AG20443 (cell line): Measurements from ENCODE around the gene TMEM106A.
"Not testable (repeated sequence)": the region's sequence is repeated elsewhere in the genome, so short reads cannot be mapped to it uniquely, and the experiment has no call there.

Source experiments
- DNase-seq: peaks from one replicate; pipeline ENCODE4 v3.0.0; 2012; ENCODE audit warnings: low spot score, mixed read lengths

TMEM106A gene

GRCh38 chr17:43215341-43215740 is 3.7 kb downstream of the TMEM106A start:
- DNase-seq = no peak

- DNase-seq = no peak
These were observed 4.7 kb downstream of the TMEM106A start for GRCh38 chr17:43216369-43216761.

- no peak for DNase-seq
These were observed 5.3 kb downstream of the TMEM106A start for GRCh38 chr17:43216762-43217613.

DNA sequence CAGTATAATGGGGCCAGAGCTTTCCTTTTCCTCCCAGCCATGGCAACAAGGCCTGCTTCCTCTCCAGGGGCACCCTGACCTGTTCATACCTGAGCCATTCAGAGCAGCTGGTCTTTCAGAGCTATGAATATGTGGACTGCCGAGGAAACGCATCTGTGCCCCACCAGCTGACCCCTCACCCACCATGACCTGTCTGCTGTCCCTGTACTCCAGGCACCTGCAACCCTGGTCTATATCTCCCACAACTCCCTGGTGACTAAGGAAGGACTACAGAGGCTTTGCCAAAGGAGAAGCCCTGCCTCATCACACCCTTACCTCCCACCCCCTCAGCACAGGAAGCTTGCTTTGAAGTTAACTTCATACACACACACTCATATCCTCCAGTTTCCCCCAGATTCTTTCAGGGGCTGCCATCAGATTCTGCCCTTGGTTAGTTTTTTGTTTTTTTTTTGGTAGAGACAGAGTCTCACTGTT is 6.0 kb downstream of the TMEM106A start:
- no peak for DNase-seq

- DNase-seq = no peak
These were observed 7.3 kb downstream of the TMEM106A start for GRCh38 chr17:43219001-43219400.

DNA sequence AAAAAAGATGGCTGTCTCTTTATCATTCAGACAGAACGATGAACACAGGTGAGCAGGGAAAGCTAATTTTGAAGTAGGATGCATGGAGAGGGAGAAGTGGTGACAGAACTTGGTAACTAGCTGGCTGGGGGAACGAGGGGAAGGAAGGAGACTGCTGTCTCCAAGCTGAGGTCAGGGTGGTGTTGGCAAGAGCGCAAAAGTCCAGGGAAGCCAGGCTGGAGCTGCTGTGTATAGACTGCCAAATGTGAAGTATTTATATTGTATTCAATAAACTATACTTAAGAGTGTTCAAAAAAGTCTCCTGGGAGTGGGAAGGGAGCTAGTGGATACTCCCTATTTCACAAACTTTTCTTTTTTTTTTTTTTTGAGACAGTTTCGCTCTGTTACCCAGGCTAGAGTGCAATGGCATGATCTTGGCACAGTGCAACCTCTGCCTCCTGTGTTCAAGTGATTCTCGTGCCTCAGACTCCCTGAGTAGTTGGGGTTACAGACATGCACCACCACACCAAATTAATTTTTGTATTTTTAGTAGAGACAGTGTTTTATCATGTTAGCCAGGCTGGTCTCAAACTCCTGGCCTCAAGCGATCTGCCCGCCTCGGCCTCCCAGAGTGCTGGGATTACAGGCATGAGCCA is 8.2 kb downstream of the TMEM106A start:
- DNase-seq = no peak

DNA sequence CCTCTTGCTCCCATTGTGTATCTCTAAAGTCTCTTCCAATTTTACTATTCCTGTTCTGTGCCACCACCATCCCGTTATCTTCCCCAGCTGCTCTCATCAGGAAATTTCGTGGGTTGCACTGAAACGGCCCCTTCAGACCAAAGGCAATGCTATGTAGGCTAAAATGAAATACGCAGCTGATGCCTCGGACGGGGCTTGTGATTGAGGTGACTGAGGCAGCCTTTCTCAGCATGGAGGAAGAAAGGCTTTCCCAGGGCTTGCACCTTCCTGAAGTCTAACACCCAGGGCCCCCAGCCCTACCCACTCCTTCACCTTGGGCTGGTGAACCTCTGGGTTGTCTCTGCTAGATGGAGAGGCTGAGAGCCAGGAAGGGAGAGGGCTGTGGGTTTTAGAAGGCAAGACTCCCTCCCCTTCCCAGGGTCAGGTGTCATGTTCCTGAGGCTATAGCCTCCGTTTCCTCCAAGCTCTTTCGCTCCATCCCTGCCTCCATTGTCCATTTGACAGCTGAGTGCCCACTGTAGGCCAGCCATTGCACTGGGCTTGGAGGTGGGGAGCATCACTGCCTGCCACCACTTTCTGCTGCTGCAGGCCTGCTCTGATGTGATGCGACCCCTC is 8.9 kb downstream of the TMEM106A start:
- no peak for DNase-seq

GRCh38 chr17:43224146-43224705 is 12.6 kb downstream of the TMEM106A start:
- DNase-seq = no peak

GRCh38 chr17:43226393-43226792 is 14.7 kb downstream of the TMEM106A start:
- no peak for DNase-seq

- DNase-seq = not testable (repeated sequence)
These were observed 16.5 kb downstream of the TMEM106A start, which contains the start of gene CCDC200 for GRCh38 chr17:43228020-43228782. TSS of gene CCDC200 (minus strand) at chr17:43228623. CDS start at chr17:43228554, 69 bp downstream.

DNA sequence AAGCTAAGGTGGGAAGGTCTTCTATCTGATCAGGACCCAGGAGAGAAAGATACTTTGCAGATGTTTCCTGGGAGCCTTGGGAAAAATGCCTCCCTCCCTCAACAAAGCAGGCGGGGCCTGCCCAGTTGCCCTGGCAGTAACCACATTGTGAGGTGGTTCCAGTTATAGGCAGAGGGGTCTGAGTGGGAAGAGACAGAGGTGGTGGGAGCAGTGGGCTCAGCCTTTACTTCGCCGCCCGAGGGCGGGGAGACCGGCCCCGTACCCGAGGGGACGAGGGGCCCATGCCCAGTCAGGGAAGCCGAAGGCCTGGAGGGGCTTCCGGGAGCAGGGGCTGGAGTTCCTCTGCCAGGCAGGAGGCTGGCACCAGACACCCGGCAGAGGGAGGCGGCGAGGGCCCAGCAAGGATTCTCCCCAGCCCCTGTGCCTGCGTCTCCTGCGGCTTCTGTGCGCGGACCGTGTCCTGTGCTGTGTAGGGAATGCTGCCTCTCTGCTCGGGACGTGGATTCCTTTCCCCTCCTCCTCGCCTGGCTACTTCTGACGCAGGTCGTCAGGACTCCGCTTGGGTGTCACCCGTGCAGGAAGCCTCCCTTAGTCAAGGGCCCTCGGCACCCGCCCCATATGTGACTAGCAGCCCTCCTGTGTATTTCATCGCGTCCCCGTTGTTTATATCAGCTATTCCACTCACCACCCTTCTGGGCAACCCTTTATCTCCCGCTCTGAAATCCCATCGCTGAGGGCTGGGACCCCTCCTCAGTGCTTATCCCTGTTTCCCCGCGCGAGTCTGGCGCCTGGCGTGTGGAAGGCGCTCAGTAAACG is 19.7 kb downstream of the TMEM106A start:
- not testable (repeated sequence) for DNase-seq

GRCh38 chr17:43232021-43232699 is 20.5 kb downstream of the TMEM106A start:
- not testable (repeated sequence) for DNase-seq

DNA sequence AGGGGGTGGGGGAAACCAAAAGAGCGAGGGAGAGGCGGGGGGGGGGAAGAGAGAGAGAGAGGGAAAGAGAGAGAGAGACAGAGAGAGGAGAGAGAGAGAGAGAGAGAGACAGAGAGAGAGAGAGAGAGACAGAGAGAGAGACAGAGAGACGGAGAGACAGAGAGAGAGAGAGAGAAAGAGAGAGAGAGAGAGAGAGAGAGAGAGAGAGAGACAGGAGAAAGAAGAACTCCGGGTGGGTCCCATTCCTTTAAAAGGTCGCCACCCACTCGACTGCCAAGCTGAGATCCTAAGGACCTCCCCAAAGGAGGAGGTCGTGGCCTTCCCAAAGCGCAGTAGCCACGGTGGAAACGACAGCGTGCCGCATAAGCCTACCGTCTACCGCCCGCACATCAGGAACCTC is 21.6 kb downstream of the TMEM106A start:
- DNase-seq = not testable (repeated sequence)

DNA sequence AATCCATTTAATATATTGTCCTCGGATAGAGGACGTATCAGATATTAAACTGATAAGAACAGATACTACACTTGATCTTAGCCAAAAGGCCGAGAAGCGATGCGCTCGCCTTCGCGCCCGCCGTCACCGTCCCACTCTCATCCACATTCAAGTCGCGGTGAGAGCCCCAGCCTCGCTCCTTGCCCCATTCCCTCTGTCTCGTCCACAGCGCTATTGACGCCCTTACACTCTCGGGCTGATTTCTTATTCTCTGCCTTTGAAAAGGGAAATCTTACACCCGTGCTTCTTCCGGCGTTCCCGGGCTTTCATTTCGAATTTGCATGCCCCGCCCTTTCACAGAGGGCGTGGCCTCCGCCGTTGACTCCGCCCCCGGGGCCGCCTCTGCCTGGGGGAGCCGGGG is 22.2 kb downstream of the TMEM106A start, which contains the start of gene RNU2-1:
RNU2-1 (minus strand) TSS at position 101 of the 400 bp plus-strand sequence.
- DNase-seq = not testable (repeated sequence)

DNA sequence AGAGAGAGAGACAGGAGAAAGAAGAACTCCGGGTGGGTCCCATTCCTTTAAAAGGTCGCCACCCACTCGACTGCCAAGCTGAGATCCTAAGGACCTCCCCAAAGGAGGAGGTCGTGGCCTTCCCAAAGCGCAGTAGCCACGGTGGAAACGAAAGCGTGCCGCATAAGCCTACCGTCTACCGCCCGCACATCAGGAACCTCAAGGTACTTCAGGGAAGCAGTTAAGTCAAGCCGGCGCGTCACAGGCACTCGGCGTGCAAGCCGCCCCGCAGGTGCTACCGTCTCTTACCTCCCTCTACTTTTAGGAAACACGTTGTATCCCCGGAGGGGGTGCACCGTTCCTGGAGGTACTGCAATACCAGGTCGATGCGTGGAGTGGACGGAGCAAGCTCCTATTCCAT is 27.9 kb downstream of the TMEM106A start:
- not testable (repeated sequence) for DNase-seq

- not testable (repeated sequence) for DNase-seq
These were observed 29.1 kb downstream of the TMEM106A start for GRCh38 chr17:43240596-43241352.

DNA sequence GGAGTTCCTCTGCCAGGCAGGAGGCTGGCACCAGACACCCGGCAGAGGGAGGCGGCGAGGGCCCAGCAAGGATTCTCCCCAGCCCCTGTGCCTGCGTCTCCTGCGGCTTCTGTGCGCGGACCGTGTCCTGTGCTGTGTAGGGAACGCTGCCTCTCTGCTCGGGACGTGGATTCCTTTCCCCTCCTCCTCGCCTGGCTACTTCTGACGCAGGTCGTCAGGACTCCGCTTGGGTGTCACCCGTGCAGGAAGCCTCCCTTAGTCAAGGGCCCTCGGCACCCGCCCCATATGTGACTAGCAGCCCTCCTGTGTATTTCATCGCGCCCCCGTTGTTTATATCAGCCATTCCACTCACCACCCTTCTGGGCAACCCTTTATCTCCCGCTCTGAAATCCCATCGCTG is 34.8 kb downstream of the TMEM106A start:
- DNase-seq = not testable (repeated sequence)
